ENCODE results near the gene HOXC6.

DNA sequence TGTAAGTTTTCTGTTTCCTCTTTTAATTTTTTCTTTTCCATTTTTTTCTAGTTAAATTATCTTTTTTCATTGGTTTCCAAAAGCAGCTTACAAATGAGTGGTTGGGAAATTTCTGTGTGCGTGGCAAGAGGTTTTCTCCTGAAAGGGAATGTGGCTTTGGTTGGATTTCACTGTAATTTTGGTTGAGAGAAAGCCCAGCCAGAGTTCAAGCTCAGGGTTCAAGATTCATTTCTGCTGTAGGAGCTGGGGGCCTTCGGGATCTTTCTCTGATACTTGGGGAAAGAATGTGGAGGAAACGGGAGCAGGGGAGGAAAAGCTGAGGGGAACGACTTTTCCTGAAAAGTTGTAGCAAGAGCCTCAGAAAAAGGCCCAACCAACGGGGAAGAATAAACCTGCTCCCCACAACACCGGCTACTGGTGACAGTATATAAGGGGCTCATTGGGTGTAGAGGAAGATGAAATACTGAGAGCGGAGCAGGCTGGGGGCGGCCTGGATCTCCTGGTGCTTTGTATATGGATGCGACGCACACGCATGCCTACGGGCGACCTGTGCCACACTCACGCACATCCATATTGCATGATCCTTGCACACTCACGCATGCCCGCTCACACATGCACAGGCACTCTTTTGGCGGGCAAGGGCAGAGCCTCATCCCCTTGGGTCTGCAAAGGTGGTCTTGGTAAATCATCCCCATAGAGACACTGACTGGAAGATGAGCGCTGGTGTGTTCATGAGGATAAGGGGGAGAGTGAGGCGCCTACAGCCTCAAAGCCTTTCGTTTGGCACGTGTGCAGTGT is 41.4 kb upstream of the HOXC6 start:
- TF ChIP-seq POLR2AphosphoS5 (IDR thresholded peaks at IDR 0.05; ENCODE audit: low read depth) (no peak), STAT1 (IDR thresholded peaks at IDR 0.05; ENCODE audit: unreplicated experiment) (no peak), CTCF (conservative IDR thresholded peaks at IDR 0.05; ENCODE audit: low read depth in 2 of 2) (no peak), ZNF331 (CRISPR knock-in tag; IDR thresholded peaks at IDR 0.05; ENCODE audit: low read depth) (no peak), EZH2phosphoT487 (IDR thresholded peaks at IDR 0.05; ENCODE audit: unreplicated experiment) (no peak), EZH2 (IDR thresholded peaks at IDR 0.05; ENCODE audit: low read depth, unreplicated experiment) (peak; percentile 64), CREB1 (CRISPR knock-in tag; IDR thresholded peaks at IDR 0.05; ENCODE audit: low read depth) (no peak), JUNB (IDR thresholded peaks at IDR 0.05; ENCODE audit: unreplicated experiment) (no peak), NANOG (IDR thresholded peaks at IDR 0.05; ENCODE audit: borderline replicate concordance) (no peak), ZNF114 (CRISPR knock-in tag; IDR thresholded peaks at IDR 0.05) (no peak)
- TF ChIP-seq, protein P1, sequence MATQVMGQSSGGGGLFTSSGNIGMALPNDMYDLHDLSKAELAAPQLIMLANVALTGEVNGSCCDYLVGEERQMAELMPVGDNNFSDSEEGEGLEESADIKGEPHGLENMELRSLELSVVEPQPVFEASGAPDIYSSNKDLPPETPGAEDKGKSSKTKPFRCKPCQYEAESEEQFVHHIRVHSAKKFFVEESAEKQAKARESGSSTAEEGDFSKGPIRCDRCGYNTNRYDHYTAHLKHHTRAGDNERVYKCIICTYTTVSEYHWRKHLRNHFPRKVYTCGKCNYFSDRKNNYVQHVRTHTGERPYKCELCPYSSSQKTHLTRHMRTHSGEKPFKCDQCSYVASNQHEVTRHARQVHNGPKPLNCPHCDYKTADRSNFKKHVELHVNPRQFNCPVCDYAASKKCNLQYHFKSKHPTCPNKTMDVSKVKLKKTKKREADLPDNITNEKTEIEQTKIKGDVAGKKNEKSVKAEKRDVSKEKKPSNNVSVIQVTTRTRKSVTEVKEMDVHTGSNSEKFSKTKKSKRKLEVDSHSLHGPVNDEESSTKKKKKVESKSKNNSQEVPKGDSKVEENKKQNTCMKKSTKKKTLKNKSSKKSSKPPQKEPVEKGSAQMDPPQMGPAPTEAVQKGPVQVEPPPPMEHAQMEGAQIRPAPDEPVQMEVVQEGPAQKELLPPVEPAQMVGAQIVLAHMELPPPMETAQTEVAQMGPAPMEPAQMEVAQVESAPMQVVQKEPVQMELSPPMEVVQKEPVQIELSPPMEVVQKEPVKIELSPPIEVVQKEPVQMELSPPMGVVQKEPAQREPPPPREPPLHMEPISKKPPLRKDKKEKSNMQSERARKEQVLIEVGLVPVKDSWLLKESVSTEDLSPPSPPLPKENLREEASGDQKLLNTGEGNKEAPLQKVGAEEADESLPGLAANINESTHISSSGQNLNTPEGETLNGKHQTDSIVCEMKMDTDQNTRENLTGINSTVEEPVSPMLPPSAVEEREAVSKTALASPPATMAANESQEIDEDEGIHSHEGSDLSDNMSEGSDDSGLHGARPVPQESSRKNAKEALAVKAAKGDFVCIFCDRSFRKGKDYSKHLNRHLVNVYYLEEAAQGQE (IDR thresholded peaks at IDR 0.05; ENCODE audit: unreplicated experiment): no peak
- TF ChIP-seq, protein P2, sequence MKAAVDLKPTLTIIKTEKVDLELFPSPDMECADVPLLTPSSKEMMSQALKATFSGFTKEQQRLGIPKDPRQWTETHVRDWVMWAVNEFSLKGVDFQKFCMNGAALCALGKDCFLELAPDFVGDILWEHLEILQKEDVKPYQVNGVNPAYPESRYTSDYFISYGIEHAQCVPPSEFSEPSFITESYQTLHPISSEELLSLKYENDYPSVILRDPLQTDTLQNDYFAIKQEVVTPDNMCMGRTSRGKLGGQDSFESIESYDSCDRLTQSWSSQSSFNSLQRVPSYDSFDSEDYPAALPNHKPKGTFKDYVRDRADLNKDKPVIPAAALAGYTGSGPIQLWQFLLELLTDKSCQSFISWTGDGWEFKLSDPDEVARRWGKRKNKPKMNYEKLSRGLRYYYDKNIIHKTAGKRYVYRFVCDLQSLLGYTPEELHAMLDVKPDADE (IDR thresholded peaks at IDR 0.05): no peak

Data from GM23338 (cell line).